ENCODE results near the gene SIGLEC12. TPM values are rescaled to one million over a fixed set of nuclear protein-coding genes. Genes with fewer than 3 reads are reported as not detected.

SIGLEC12 gene
- total and polyA plus RNA-seq, 2 of the 13 experiments (the other 11 are each of a cell fraction or from before 2014, with no cell fraction given), result not detected

DNA sequence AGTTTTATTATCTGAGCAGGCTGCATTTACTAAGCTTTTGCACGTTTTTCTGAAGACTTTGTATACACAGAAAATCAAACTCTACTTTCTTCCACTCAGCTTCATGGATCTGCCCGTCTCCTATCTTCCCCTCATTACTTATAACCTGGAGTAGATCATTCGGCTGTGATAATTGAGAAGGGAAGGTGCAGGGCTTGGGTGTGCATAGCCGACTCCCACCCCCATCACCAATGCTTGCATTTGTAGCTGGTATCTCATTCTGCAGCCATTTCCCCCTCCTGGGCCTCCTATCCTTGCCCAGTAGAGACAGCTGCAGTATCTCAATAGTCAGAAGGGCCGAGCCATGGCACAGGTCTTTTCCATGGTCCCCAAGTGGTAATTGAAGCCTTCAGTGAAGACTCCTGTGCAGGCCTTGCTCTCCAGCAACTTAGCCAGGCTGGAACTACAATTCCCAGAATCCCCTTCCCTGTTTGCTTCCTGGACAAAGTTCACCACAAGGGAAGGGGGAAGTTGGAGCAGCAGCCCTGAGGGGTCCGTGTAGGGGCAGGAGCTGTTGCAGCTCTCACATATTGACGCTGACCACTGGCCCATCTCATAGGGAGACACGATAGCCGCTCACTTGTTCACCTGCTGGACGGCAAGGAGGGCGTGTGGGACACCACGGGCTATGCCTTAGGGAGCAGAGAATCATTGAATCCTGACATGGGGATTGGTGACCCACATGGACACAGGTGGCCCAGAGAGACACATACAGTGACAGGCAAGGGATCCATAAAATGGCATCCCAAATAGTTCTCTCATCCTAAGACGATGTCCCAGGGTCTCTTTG is 41.2 kb downstream of the SIGLEC12 start (continued):
- no peak for TF ChIP-seq SNAPC2 (CRISPR knock-in tag; IDR thresholded peaks at IDR 0.05)
- TF ChIP-seq PHF21A (CRISPR knock-in tag; IDR thresholded peaks at IDR 0.05), result no peak
- no peak for TF ChIP-seq ZNF777 (CRISPR knock-in tag; IDR thresholded peaks at IDR 0.05)
- no peak for TF ChIP-seq SAFB2 (CRISPR knock-in tag; IDR thresholded peaks at IDR 0.05; ENCODE audit: borderline replicate concordance, low read depth)
- TF ChIP-seq NR2C2 (CRISPR knock-in tag; IDR thresholded peaks at IDR 0.05; ENCODE audit: borderline replicate concordance), result peak; percentile 99
- TF ChIP-seq, protein P1, sequence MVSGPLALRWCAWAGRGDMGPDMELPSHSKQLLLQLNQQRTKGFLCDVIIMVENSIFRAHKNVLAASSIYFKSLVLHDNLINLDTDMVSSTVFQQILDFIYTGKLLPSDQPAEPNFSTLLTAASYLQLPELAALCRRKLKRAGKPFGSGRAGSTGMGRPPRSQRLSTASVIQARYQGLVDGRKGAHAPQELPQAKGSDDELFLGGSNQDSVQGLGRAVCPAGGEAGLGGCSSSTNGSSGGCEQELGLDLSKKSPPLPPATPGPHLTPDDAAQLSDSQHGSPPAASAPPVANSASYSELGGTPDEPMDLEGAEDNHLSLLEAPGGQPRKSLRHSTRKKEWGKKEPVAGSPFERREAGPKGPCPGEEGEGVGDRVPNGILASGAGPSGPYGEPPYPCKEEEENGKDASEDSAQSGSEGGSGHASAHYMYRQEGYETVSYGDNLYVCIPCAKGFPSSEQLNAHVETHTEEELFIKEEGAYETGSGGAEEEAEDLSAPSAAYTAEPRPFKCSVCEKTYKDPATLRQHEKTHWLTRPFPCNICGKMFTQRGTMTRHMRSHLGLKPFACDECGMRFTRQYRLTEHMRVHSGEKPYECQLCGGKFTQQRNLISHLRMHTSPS (CRISPR knock-in tag; IDR thresholded peaks at IDR 0.05; ENCODE audit: low read depth), result no peak
- TF ChIP-seq NRL (CRISPR knock-in tag; IDR thresholded peaks at IDR 0.05; ENCODE audit: borderline replicate concordance), result no peak
- no peak for TF ChIP-seq TBL1XR1 (IDR thresholded peaks at IDR 0.05; ENCODE audit: borderline replicate concordance, low read length, partially characterized antibody)
- TF ChIP-seq HIVEP1 (CRISPR knock-in tag; IDR thresholded peaks at IDR 0.05), result no peak
- TF ChIP-seq ZNF552 (CRISPR knock-in tag; IDR thresholded peaks at IDR 0.05; ENCODE audit: borderline replicate concordance), result no peak
- TF ChIP-seq ZSCAN21 (CRISPR knock-in tag; IDR thresholded peaks at IDR 0.05; ENCODE audit: borderline replicate concordance), result no peak
- TF ChIP-seq, protein P2, sequence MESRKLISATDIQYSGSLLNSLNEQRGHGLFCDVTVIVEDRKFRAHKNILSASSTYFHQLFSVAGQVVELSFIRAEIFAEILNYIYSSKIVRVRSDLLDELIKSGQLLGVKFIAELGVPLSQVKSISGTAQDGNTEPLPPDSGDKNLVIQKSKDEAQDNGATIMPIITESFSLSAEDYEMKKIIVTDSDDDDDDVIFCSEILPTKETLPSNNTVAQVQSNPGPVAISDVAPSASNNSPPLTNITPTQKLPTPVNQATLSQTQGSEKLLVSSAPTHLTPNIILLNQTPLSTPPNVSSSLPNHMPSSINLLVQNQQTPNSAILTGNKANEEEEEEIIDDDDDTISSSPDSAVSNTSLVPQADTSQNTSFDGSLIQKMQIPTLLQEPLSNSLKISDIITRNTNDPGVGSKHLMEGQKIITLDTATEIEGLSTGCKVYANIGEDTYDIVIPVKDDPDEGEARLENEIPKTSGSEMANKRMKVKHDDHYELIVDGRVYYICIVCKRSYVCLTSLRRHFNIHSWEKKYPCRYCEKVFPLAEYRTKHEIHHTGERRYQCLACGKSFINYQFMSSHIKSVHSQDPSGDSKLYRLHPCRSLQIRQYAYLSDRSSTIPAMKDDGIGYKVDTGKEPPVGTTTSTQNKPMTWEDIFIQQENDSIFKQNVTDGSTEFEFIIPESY (CRISPR knock-in tag; IDR thresholded peaks at IDR 0.05), result no peak
- TF ChIP-seq NKX3-1 (CRISPR knock-in tag; IDR thresholded peaks at IDR 0.05), result no peak
- no peak for TF ChIP-seq ATF1 (CRISPR knock-in tag; IDR thresholded peaks at IDR 0.05)
- no peak for TF ChIP-seq PPARG (CRISPR knock-in tag; conservative IDR thresholded peaks at IDR 0.05)
- TF ChIP-seq SP5 (CRISPR knock-in tag; IDR thresholded peaks at IDR 0.05; ENCODE audit: borderline replicate concordance, low read depth), result no peak
- TF ChIP-seq TRIM24 (CRISPR knock-in tag; IDR thresholded peaks at IDR 0.05), result no peak
- no peak for TF ChIP-seq ZSCAN9 (CRISPR knock-in tag; IDR thresholded peaks at IDR 0.05; ENCODE audit: borderline replicate concordance)
- TF ChIP-seq, protein P3, sequence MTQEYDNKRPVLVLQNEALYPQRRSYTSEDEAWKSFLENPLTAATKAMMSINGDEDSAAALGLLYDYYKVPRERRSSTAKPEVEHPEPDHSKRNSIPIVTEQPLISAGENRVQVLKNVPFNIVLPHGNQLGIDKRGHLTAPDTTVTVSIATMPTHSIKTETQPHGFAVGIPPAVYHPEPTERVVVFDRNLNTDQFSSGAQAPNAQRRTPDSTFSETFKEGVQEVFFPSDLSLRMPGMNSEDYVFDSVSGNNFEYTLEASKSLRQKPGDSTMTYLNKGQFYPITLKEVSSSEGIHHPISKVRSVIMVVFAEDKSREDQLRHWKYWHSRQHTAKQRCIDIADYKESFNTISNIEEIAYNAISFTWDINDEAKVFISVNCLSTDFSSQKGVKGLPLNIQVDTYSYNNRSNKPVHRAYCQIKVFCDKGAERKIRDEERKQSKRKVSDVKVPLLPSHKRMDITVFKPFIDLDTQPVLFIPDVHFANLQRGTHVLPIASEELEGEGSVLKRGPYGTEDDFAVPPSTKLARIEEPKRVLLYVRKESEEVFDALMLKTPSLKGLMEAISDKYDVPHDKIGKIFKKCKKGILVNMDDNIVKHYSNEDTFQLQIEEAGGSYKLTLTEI (CRISPR knock-in tag; conservative IDR thresholded peaks at IDR 0.05), result no peak
- TF ChIP-seq ZNF782 (CRISPR knock-in tag; IDR thresholded peaks at IDR 0.05; ENCODE audit: borderline replicate concordance), result no peak
- TF ChIP-seq, protein P4, sequence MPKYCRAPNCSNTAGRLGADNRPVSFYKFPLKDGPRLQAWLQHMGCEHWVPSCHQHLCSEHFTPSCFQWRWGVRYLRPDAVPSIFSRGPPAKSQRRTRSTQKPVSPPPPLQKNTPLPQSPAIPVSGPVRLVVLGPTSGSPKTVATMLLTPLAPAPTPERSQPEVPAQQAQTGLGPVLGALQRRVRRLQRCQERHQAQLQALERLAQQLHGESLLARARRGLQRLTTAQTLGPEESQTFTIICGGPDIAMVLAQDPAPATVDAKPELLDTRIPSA (CRISPR knock-in tag; IDR thresholded peaks at IDR 0.05; ENCODE audit: borderline replicate concordance), result no peak

Measured in HepG2 (cell line).